Measurements from ENCODE around the gene IL20RA. TPM values are rescaled to one million over a fixed set of nuclear protein-coding genes. Genes with fewer than 3 reads are reported as not detected.

The IL20RA gene
- total and polyA plus RNA-seq, 2 donors (not counting 3 experiments of a cell fraction or from before 2014, with no cell fraction given): not detected

DNA sequence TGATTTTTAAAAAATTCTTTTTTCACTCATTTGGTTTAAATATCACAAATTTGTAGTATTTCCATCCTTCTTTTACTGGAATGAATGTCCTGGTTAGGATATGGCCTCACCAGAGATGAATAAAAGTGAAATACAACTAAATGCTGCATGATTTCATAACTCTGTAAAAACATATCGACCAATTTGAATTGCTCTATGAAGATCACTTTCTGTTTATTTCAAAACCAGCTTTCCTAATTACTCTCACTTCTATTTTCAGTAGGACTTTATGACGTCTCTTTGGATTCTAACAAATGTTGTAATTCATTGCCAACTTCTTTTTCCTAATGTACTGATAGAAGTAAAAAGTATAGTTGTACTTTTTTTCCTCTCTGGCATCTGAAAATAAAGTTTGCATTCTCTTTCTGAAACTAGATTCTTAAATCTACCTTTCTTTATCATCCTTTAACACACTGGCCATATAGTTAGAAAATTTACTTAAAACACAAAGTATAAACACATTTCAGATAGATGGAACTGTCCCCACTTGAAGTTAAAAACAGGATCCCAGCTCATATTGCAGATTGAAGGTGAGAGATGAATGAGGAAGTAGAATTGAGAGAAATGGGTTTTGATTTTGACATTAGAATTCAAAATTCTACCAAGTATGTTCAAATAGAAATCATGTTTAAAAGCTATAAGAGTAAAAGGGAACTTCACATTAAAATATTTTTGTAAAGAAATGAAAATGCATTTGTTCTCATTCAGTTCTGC lies 40.3 kb upstream of the IL20RA start:
- dilution Hi-C loops (cut with MboI; ENCODE audit: extremely low pct_ligation_motif_present, low sequenced_read_pairs): no loop called here
- ChIA-PET CTCF (interaction anchor here (0.7 to 2.3 kb wide), 3 partner anchors 9 to 557 kb away, joined by 3 to 20 read pairs (median 3); no protein-coding TSS in a partner anchor), POLR2A (no interaction called here)
- Histone ChIP-seq H3K27me3 (ENCODE audit: control insufficient read depth in 2 of 2, insufficient read depth in 2 of 2, low read length in 2 of 2) (peaks cover 2% of the 10 kb centered on the region in 2 experiments), H3K9me1 (replicated peaks; ENCODE audit: control insufficient read depth, extremely low read depth, insufficient read depth, low read length) (no peaks in the 10 kb centered on the region), H2AFZ (ENCODE audit: low read depth, low read length) (no peak overlapping the region), H3K4me1 (ENCODE audit: control insufficient read depth, extremely low read depth, insufficient read depth, low read length) (no peaks in the 10 kb centered on the region), H3K4me2 (ENCODE audit: insufficient read depth, low read length) (no peak overlapping the region), H3K9ac (replicated peaks; ENCODE audit: extremely low read depth, insufficient read depth, low read length) (no peak overlapping the region), H3K27ac (ENCODE audit: insufficient read depth, low read depth, low read length) (no peak overlapping the region), H3K36me3 (ENCODE audit: control insufficient read depth in 2 of 2, extremely low read depth in 1 of 2, insufficient read depth in 2 of 2, low read length in 2 of 2) (no peaks in the 10 kb centered on the region), H3K4me3 (replicated peaks in 1 of 3; ENCODE audit: insufficient read depth in 1 of 3, low read depth in 1 of 3, low read length in 3 of 3) (no peak overlapping the region), H3K9me3 (replicated peaks; ENCODE audit: control insufficient read depth, insufficient read depth, low read length) (no peaks in the 10 kb centered on the region), H4K20me1 (replicated peaks; ENCODE audit: control insufficient read depth, extremely low read depth, insufficient read depth, low read length) (no peaks in the 10 kb centered on the region), H3K79me2 (ENCODE audit: control insufficient read depth, insufficient read depth, low read length) (no peaks in the 10 kb centered on the region)
- TF ChIP-seq POLR2AphosphoS5 (IDR thresholded peaks at IDR 0.05; ENCODE audit: insufficient read depth, low read depth, low read length) (no peak), FOS (IDR thresholded peaks at IDR 0.05; ENCODE audit: borderline replicate concordance, insufficient read depth, low read length) (no peak)
- TF ChIP-seq, protein P1, sequence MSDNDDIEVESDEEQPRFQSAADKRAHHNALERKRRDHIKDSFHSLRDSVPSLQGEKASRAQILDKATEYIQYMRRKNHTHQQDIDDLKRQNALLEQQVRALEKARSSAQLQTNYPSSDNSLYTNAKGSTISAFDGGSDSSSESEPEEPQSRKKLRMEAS (IDR thresholded peaks at IDR 0.05; ENCODE audit: insufficient read depth, insufficient read length): no peak
- BruUV-seq (replicated peaks): no TSS peak
- FAIRE-seq: no peak
- no peak for DNase-seq (ENCODE audit: low read depth, low spot score)
- intact Hi-C loops (cut with micrococcal nuclease): loop anchor here (5.0 kb wide), 1 partner anchor 1082 kb away; no protein-coding TSS in a partner anchor

DNA sequence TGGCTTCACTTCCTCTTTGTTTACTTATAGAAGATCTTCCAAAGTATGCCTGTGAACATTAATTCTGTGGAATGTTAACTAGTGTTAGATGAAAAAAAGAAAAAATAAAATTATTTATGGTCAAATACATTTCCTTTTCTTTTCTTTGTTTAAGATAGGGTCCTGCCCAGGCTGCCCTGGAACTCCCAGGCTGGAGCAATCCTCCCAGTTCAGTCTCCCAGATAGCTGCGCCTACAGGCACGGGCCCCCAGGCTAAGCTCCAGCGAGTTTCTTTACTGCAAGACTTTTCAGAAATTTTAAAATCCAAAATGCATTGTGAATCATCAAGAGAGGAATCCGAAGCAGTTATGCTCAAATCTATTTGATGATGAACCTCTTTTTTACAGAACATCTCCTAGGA lies 39.3 kb upstream of the IL20RA start:
- no peak for TF ChIP-seq GATA2 (IDR thresholded peaks at IDR 0.05; ENCODE audit: insufficient read depth, insufficient read length, low read depth, low read length)
- no peak for TF ChIP-seq POLR2AphosphoS5 (IDR thresholded peaks at IDR 0.05; ENCODE audit: insufficient read depth, low read depth, low read length)
- TF ChIP-seq, protein P1 (IDR thresholded peaks at IDR 0.05; ENCODE audit: insufficient read depth, insufficient read length): no peak
- TF ChIP-seq, protein P2, sequence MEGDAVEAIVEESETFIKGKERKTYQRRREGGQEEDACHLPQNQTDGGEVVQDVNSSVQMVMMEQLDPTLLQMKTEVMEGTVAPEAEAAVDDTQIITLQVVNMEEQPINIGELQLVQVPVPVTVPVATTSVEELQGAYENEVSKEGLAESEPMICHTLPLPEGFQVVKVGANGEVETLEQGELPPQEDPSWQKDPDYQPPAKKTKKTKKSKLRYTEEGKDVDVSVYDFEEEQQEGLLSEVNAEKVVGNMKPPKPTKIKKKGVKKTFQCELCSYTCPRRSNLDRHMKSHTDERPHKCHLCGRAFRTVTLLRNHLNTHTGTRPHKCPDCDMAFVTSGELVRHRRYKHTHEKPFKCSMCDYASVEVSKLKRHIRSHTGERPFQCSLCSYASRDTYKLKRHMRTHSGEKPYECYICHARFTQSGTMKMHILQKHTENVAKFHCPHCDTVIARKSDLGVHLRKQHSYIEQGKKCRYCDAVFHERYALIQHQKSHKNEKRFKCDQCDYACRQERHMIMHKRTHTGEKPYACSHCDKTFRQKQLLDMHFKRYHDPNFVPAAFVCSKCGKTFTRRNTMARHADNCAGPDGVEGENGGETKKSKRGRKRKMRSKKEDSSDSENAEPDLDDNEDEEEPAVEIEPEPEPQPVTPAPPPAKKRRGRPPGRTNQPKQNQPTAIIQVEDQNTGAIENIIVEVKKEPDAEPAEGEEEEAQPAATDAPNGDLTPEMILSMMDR (IDR thresholded peaks at IDR 0.05; ENCODE audit: extremely low read depth in 1 of 2, insufficient read depth in 1 of 2, low read depth in 1 of 2, low read length in 2 of 2): no peak
- TF ChIP-seq MYC (IDR thresholded peaks at IDR 0.05; ENCODE audit: low read depth, low read length): no peak
- no peak for TF ChIP-seq JUN (IDR thresholded peaks at IDR 0.05; ENCODE audit: borderline replicate concordance, insufficient read depth, insufficient read length, low read depth)
- TF ChIP-seq EZH2 (IDR thresholded peaks at IDR 0.05; ENCODE audit: borderline replicate concordance, low read depth, low read length, severe bottlenecking): no peak
- TF ChIP-seq POLR2A (IDR thresholded peaks at IDR 0.05; ENCODE audit: low read depth, low read length): no peak
- no peak for TF ChIP-seq FOS (IDR thresholded peaks at IDR 0.05; ENCODE audit: borderline replicate concordance, insufficient read depth, low read length)
- peaks cover 2% of the 10 kb centered on the region in 2 experiments for H3K27me3 ChIP-seq (ENCODE audit: control insufficient read depth in 2 of 2, insufficient read depth in 2 of 2, low read length in 2 of 2)
- FAIRE-seq (no peak), DNase-seq (ENCODE audit: low read depth, low spot score) (no peak)
- no peak overlapping the region for H3K4me2 ChIP-seq (ENCODE audit: insufficient read depth, low read length)
- ChIA-PET CTCF (interaction anchor here (0.6 kb wide), 1 partner anchor 13 kb away, joined by 3 read pairs; no protein-coding TSS in a partner anchor), POLR2A (no interaction called here)
- no peaks in the 10 kb centered on the region for H3K9me3 ChIP-seq (replicated peaks; ENCODE audit: control insufficient read depth, insufficient read depth, low read length)
- H3K36me3 ChIP-seq (ENCODE audit: control insufficient read depth in 2 of 2, extremely low read depth in 1 of 2, insufficient read depth in 2 of 2, low read length in 2 of 2): no peaks in the 10 kb centered on the region
- no peaks in the 10 kb centered on the region for H3K4me1 ChIP-seq (ENCODE audit: control insufficient read depth, extremely low read depth, insufficient read depth, low read length)
- H3K9me1 ChIP-seq (replicated peaks; ENCODE audit: control insufficient read depth, extremely low read depth, insufficient read depth, low read length): no peaks in the 10 kb centered on the region
- H3K79me2 ChIP-seq (ENCODE audit: control insufficient read depth, insufficient read depth, low read length): no peaks in the 10 kb centered on the region
- H4K20me1 ChIP-seq (replicated peaks; ENCODE audit: control insufficient read depth, extremely low read depth, insufficient read depth, low read length): no peaks in the 10 kb centered on the region
- H3K4me3 ChIP-seq (replicated peaks in 1 of 3; ENCODE audit: insufficient read depth in 1 of 3, low read depth in 1 of 3, low read length in 3 of 3): no peak overlapping the region
- H3K9ac ChIP-seq (replicated peaks; ENCODE audit: extremely low read depth, insufficient read depth, low read length): no peak overlapping the region
- no peak overlapping the region for H3K27ac ChIP-seq (ENCODE audit: insufficient read depth, low read depth, low read length)
- no TSS peak for BruUV-seq (replicated peaks)
- dilution Hi-C loops (cut with MboI; ENCODE audit: extremely low pct_ligation_motif_present, low sequenced_read_pairs) (no loop called here), intact Hi-C loops (cut with micrococcal nuclease) (loop anchor here (5.0 kb wide), 1 partner anchor 1083 kb away; no protein-coding TSS in a partner anchor)
- H2AFZ ChIP-seq (ENCODE audit: low read depth, low read length): no peak overlapping the region

All from endothelial cell of umbilical vein (primary cell).